Neutrophil (primary cell): ENCODE measurements around the gene PLXNA4.

Experiments used
- H3K27ac ChIP-seq: fragments of 200-600 bp; sonication (generic); 2 replicates; pipeline ENCODE4 v1.5.1; 2016; ENCODE audit warnings: mild to moderate bottlenecking, moderate library complexity
- H3K27me3 ChIP-seq: fragments of 200-600 bp; sonication (generic); 2 replicates; pipeline ENCODE4 v1.6.0; 2016; ENCODE audit warnings: mild to moderate bottlenecking
- H3K36me3 ChIP-seq: fragments of 200-600 bp; sonication (generic); 2 replicates; pipeline ENCODE4 v1.5.1; 2017
- H3K4me1 ChIP-seq, 2 experiments: fragments of 200-600 bp in 1 of 2; sonication (generic) in 1 of 2; 1 replicate in 1 of 2; 2 replicates in 1 of 2; pipeline versions ENCODE4 v1.5.1 to v1.6.1; 2013 to 2016; ENCODE audit warnings: low read depth in 1 of 2, low read length in 1 of 2, mild to moderate bottlenecking in 1 of 2, moderate library complexity in 1 of 2; ENCODE audit not compliant: control insufficient read depth in 1 of 2, insufficient read depth in 1 of 2
- H3K4me3 ChIP-seq, 2 experiments: fragments of 200-600 bp in 1 of 2; sonication (generic) in 1 of 2; 1 replicate in 1 of 2; 2 replicates in 1 of 2; pipeline ENCODE4 v1.5.1; 2013 to 2016; ENCODE audit warnings: low read depth in 1 of 2, low read length in 1 of 2, mild to moderate bottlenecking in 1 of 2, moderate library complexity in 1 of 2
- H3K9me3 ChIP-seq: fragments of 200-600 bp; sonication (generic); 2 replicates; pipeline ENCODE4 v1.5.1; 2016
- CTCF ChIP-seq: fragments of 200-600 bp; sonication (generic); IDR thresholded peaks from 2 replicates; pipeline ENCODE4 v1.5.1; 2016; ENCODE audit warnings: antibody characterized with exemption

PLXNA4 gene

GRCh38 chr7:132246591-132246990 is 329.7 kb downstream of the PLXNA4 start:
- H3K9me3 ChIP-seq: no peaks in the 10 kb centered on the region
- H3K27me3 ChIP-seq: peaks cover 11% of the 10 kb centered on the region
- no peaks in the 10 kb centered on the region for H3K36me3 ChIP-seq
- no peak overlapping the region for H3K4me3 ChIP-seq
- H3K27ac ChIP-seq: no peak overlapping the region
- TF ChIP-seq CTCF: no peak
- no peaks in the 10 kb centered on the region for H3K4me1 ChIP-seq

- H3K4me1 ChIP-seq: no peaks in the 10 kb centered on the region
- no peaks in the 10 kb centered on the region for H3K9me3 ChIP-seq
These were observed 330.7 kb downstream of the PLXNA4 start for GRCh38 chr7:132245539-132245938.

GRCh38 chr7:132244903-132245480 is 331.3 kb downstream of the PLXNA4 start:
- H3K27me3 ChIP-seq: no peaks in the 10 kb centered on the region
- no peak for TF ChIP-seq CTCF
- no peaks in the 10 kb centered on the region for H3K4me1 ChIP-seq
- no peak overlapping the region for H3K4me3 ChIP-seq
- H3K9me3 ChIP-seq: no peaks in the 10 kb centered on the region
- H3K36me3 ChIP-seq: no peaks in the 10 kb centered on the region
- H3K27ac ChIP-seq: no peak overlapping the region

More at GRCh38 chr7:132245539-132245938, 330.7 kb downstream of the PLXNA4 start:
- Histone ChIP-seq H3K36me3 (no peaks in the 10 kb centered on the region), H3K27me3 (peaks cover 5% of the 10 kb centered on the region), H3K4me3 (no peak overlapping the region), H3K27ac (no peak overlapping the region)
- no peak for TF ChIP-seq CTCF

- Histone ChIP-seq H3K4me1 (no peaks in the 10 kb centered on the region), H3K4me3 (no peak overlapping the region), H3K9me3 (no peaks in the 10 kb centered on the region), H3K27ac (no peak overlapping the region), H3K36me3 (no peaks in the 10 kb centered on the region), H3K27me3 (no peaks in the 10 kb centered on the region)
- no peak for TF ChIP-seq CTCF
These were observed 332.8 kb downstream of the PLXNA4 start for GRCh38 chr7:132243463-132243862.

GRCh38 chr7:132243051-132243450 is 333.2 kb downstream of the PLXNA4 start:
- no peak for TF ChIP-seq CTCF
- Histone ChIP-seq H3K4me3 (no peak overlapping the region), H3K27ac (no peak overlapping the region), H3K4me1 (no peaks in the 10 kb centered on the region), H3K27me3 (no peaks in the 10 kb centered on the region), H3K9me3 (no peaks in the 10 kb centered on the region), H3K36me3 (no peaks in the 10 kb centered on the region)
